Naive thymus-derived CD4-positive, alpha-beta T cell (primary cell): ENCODE data around the gene USP36. TPM values are rescaled to one million over a fixed set of nuclear protein-coding genes. Genes with fewer than 3 reads are reported as not detected.
A peak's percentile ranks its signal among the peaks of the same experiment; 100 is the strongest.

Experiments
- ATAC-seq: fragments of 150-1000 bp; cut with Tn5 transposase; 2 replicates; pipeline ENCODE4 v1.10.0; 2021; ENCODE audit warnings: mild to moderate bottlenecking, moderate library complexity
- CTCF ChIA-PET: fragments of 350-600 bp; sonication (Branson Sonifier 250); formaldehyde crosslinking; loops from one replicate; lab custom pipeline; 2021; ENCODE audit warnings: antibody characterized with exemption; lab: Charles Lee
- POLR2A ChIA-PET: fragments of 350-600 bp; sonication (Branson Sonifier 250); formaldehyde crosslinking; loops from one replicate; lab custom pipeline; 2021; ENCODE audit warnings: antibody characterized with exemption, inconsistent platforms; lab: Charles Lee
- DNase-seq, 9 donors: peaks; one replicate each; pipeline versions ENCODE4 v3.0.0 to v3.0.0-alpha.2; 2020 to 2022; ENCODE audit warnings: mixed read lengths in 1 of 9
- H3K27ac ChIP-seq: one replicate; pipeline ENCODE4 v1.7.0; 2013; ENCODE audit warnings: mild to moderate bottlenecking, low read depth, low read length, moderate library complexity
- H3K27me3 ChIP-seq, 2 donors: one replicate each; pipeline ENCODE4 v1.7.0; 2013; ENCODE audit warnings: low read length in 2 of 2, mild to moderate bottlenecking in 2 of 2, moderate library complexity in 2 of 2; ENCODE audit not compliant: control insufficient read depth in 2 of 2, insufficient read depth in 2 of 2
- H3K36me3 ChIP-seq, 3 experiments: 1 replicate in 2 of 3; 2 replicates in 1 of 3; pipeline ENCODE4 v1.7.0; 2013; ENCODE audit warnings: low read length in 3 of 3, mild to moderate bottlenecking in 3 of 3, moderate library complexity in 1 of 3; ENCODE audit not compliant: insufficient read depth in 3 of 3, control insufficient read depth in 2 of 3
- H3K4me1 ChIP-seq, 2 donors: one replicate each; pipeline ENCODE4 v1.7.0; 2013; ENCODE audit warnings: low read length in 2 of 2, mild to moderate bottlenecking in 2 of 2, moderate library complexity in 1 of 2; ENCODE audit not compliant: control insufficient read depth in 2 of 2, insufficient read depth in 2 of 2
- H3K4me3 ChIP-seq: 2 replicates; pipeline ENCODE4 v1.7.0; 2013; ENCODE audit warnings: mild to moderate bottlenecking, low read length
- H3K9me3 ChIP-seq, 3 experiments: 1 replicate in 2 of 3; 2 replicates in 1 of 3; pipeline ENCODE4 v1.7.0; 2013; ENCODE audit warnings: low read length in 3 of 3; ENCODE audit not compliant: control insufficient read depth in 2 of 3
- H3K27ac Mint-ChIP-seq, 9 donors: one replicate each; pipeline ENCODE4 v1.8.0; 2020 to 2022; ENCODE audit warnings: mixed read lengths in 9 of 9, mild to moderate bottlenecking in 8 of 9, moderate library complexity in 5 of 9, inconsistent platforms in 2 of 9
- H3K27me3 Mint-ChIP-seq, 5 donors: one replicate each; pipeline ENCODE4 v1.8.0; 2021 to 2022; ENCODE audit warnings: mixed read lengths in 5 of 5, mild to moderate bottlenecking in 1 of 5
- H3K36me3 Mint-ChIP-seq, 5 donors: one replicate each; pipeline ENCODE4 v1.8.0; 2020 to 2022; ENCODE audit warnings: mixed read lengths in 5 of 5, mild to moderate bottlenecking in 3 of 5, inconsistent platforms in 1 of 5
- H3K4me1 Mint-ChIP-seq, 7 donors: one replicate each; pipeline ENCODE4 v1.8.0; 2020 to 2022; ENCODE audit warnings: mixed read lengths in 7 of 7, mild to moderate bottlenecking in 3 of 7, inconsistent platforms in 1 of 7
- H3K4me3 Mint-ChIP-seq, 10 donors: one replicate each; pipeline ENCODE4 v1.8.0; 2020 to 2022; ENCODE audit warnings: mild to moderate bottlenecking in 10 of 10, mixed read lengths in 10 of 10, moderate library complexity in 6 of 10, inconsistent platforms in 2 of 10
- H3K9me3 Mint-ChIP-seq, 11 donors: one replicate each; pipeline ENCODE4 v1.8.0; 2020 to 2022; ENCODE audit warnings: mixed read lengths in 11 of 11, mild to moderate bottlenecking in 4 of 11, inconsistent platforms in 1 of 11, moderate library complexity in 1 of 11
- intact Hi-C, 2 donors: fragments of 100-400 bp; cut with micrococcal nuclease; formaldehyde crosslinking; loops; one replicate each; pipeline ENCODE4 v1.15.1; 2023
- polyA plus RNA-seq, 2 donors: library from polyadenylated mRNA; unstranded; fragments of 300-500 nt; fragmentation: Illumina TruSeq; gene quantifications; one replicate each; pipeline ENCODE4 v1.2.3, GENCODE V29; 2021
- total RNA-seq, 6 experiments: library from RNA in 5 of 6; stranded (reverse) in 5 of 6; gene quantifications; 1 replicate in 5 of 6; 2 replicates in 1 of 6; pipeline ENCODE4 v1.2.3 and lab custom pipeline; 2021 to 2026

Gene USP36
- total and polyA plus RNA-seq, 7 experiments from 2014 or later = 37.4 to 414 (median 148) TPM

GRCh38 chr17:78746263-78746948 lies 94.2 kb downstream of the USP36 start:
- Mint-ChIP-seq H3K4me1 (peaks cover 78 to 100% (median 92%) of the 10 kb centered on the region in 7 donors), H3K4me3 (peak overlapping the region; percentile 49 to 93 (median 86)), H3K27ac (peak overlapping the region; percentile 62 to 98 (median 95)), H3K27me3 (no peaks in the 10 kb centered on the region), H3K36me3 (peaks cover 0 to 33% (median 15%) of the 10 kb centered on the region in 5 donors), H3K9me3 (no peaks in the 10 kb centered on the region)
- no peaks in the 10 kb centered on the region for H3K9me3 ChIP-seq
- CTCF ChIA-PET = interaction anchor here (0.6 to 2.3 kb wide), 10 partner anchors 9 to 300 kb away, joined by 3 to 8 read pairs (median 4); no protein-coding TSS in a partner anchor
- H3K36me3 ChIP-seq = peaks cover 0 to 2% (median 0%) of the 10 kb centered on the region in 3 experiments
- no peak for DNase-seq
- H3K27me3 ChIP-seq = no peaks in the 10 kb centered on the region
- intact Hi-C loops = loop anchor here in 1 of 2 donors (5.0 kb wide), 2 partner anchors 39 to 389 kb away; no protein-coding TSS in a partner anchor
- no peak for ATAC-seq
- H3K4me1 ChIP-seq = peaks cover 94 to 98% of the 10 kb centered on the region in 2 donors
- peak overlapping the region; percentile 20 for H3K4me3 ChIP-seq
- peak overlapping the region; percentile 81 for H3K27ac ChIP-seq
- POLR2A ChIA-PET = interaction anchor here (0.7 to 8.5 kb wide), 15 partner anchors 9 to 55 kb away, joined by 3 to 122 read pairs (median 7); partner anchors contain the start of gene CYTH1

Other genes with a start within 250 kb of the USP36 start
- gene CYTH1, start 58.5 kb downstream of the USP36 start, total RNA-seq = 100 to 1,000 TPM; 297 to 452 (median 420) TPM
- 100 to 1,000 TPM; 314 to 395 TPM for gene CYTH1, start 58.5 kb downstream of the USP36 start, polyA plus RNA-seq
- 10 to 100 TPM in 1 of 5 experiments, 1 to 10 TPM in 1, under 1 TPM in 2, not detected in 1; 0.19 to 14.1 (median 1.8) TPM for gene CEP295NL, start 62.4 kb upstream of the USP36 start, total RNA-seq
- not detected for gene CEP295NL, start 62.4 kb upstream of the USP36 start, polyA plus RNA-seq
- 10 to 100 TPM in 1 of 5 experiments, 1 to 10 TPM in 4; 1.2 to 46.1 (median 5.8) TPM for gene TIMP2, start 84.6 kb upstream of the USP36 start, total RNA-seq
- gene TIMP2, start 84.6 kb upstream of the USP36 start, polyA plus RNA-seq = under 1 TPM; 0.23 to 0.31 TPM
- 100 to 1,000 TPM in 1 of 5 experiments, 10 to 100 TPM in 4; 44.7 to 267 (median 53.9) TPM for gene LGALS3BP, start 139.1 kb upstream of the USP36 start, total RNA-seq
- 100 to 1,000 TPM; 116 to 122 TPM for gene LGALS3BP, start 139.1 kb upstream of the USP36 start, polyA plus RNA-seq
- gene CANT1, start 168.9 kb upstream of the USP36 start, total RNA-seq = 10 to 100 TPM; 40.1 to 82.2 (median 43.0) TPM
- gene CANT1, start 168.9 kb upstream of the USP36 start, polyA plus RNA-seq = 10 to 100 TPM; 11.2 to 11.4 TPM
- gene C1QTNF1, start 183.4 kb upstream of the USP36 start, total RNA-seq = under 1 TPM in 1 of 5 experiments, not detected in 4; 0.10 TPM
- not detected for gene C1QTNF1, start 183.4 kb upstream of the USP36 start, polyA plus RNA-seq
- gene ENGASE, start 234.0 kb upstream of the USP36 start, total RNA-seq = 100 to 1,000 TPM in 2 of 5 experiments, 10 to 100 TPM in 3; 41.5 to 214 (median 85.9) TPM
- 1 to 10 TPM; 3.8 to 6.4 TPM for gene ENGASE, start 234.0 kb upstream of the USP36 start, polyA plus RNA-seq